Measurements from ENCODE around the gene PLCB1. TPM values are rescaled to one million over a fixed set of nuclear protein-coding genes. Genes with fewer than 3 reads are reported as not detected.

Gene PLCB1
- total RNA-seq, 1 donor from 2014 or later: 48.3 TPM

DNA sequence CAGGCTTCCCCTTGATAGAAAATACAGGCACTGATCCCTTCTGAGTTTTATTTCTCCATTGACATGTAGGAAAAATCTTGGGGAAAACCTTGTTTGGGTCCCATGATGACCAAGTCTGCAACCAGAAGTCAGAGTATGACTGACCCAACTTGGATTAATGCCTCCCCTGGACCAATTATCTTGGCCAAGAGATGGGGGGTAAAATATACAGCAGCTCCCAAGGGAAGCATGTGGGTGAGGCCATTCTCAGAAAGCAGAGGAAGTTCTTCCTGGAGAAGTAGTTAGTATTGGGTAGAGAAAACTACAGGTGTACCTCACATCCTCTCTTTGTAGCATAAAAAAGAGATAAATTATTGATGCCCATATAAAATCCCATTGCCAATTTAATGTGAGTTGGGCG lies 651.7 kb downstream of the PLCB1 start:
- DNase-seq (ENCODE audit: low spot score): no peak

DNA sequence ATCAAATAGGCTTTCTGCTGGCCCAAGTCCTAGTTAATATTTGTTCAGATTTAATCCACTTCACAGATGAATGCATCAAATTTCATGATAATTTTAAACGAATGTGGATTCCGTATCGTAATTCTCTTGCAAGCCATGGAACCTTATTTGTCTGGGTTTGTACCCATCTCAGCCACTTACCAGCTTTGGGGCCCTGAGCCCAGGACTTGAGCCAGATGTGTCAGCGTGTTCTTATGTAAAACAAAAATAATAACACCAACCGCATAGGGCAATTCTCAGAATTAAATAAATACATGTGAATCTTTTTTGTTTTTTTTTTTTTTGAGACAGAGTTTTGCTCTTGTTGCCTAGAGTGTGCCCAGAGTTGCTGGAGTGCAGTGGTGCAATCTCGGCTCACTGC lies 654.3 kb downstream of the PLCB1 start:
- no peak for DNase-seq (ENCODE audit: low spot score)

DNA sequence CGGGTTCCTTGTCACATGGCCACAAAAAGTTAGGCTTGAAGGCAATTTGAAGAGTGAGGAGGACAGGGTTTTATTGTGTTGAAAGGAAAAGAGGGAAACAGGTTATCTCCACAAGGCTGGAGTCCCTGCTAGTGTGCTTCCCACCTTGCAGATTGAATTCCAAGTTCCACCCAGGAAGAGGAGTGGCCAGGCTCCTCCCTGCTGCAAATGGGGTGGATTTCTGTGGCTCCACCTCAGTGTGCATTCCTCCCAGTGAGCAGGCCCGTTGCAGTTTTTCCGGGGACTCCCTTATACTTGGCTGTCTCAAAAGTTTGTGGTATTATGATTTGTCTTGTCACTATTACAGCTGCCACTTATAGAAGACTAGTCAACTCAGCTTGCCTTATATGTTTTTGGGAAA lies 655.0 kb downstream of the PLCB1 start:
- DNase-seq (ENCODE audit: low spot score): no peak

- no peak for DNase-seq (ENCODE audit: low spot score)
These were observed 656.2 kb downstream of the PLCB1 start for GRCh38 chr20:8788275-8788674.

- no peak for DNase-seq (ENCODE audit: low spot score)
These were observed 656.8 kb downstream of the PLCB1 start for GRCh38 chr20:8788831-8789230.

DNA sequence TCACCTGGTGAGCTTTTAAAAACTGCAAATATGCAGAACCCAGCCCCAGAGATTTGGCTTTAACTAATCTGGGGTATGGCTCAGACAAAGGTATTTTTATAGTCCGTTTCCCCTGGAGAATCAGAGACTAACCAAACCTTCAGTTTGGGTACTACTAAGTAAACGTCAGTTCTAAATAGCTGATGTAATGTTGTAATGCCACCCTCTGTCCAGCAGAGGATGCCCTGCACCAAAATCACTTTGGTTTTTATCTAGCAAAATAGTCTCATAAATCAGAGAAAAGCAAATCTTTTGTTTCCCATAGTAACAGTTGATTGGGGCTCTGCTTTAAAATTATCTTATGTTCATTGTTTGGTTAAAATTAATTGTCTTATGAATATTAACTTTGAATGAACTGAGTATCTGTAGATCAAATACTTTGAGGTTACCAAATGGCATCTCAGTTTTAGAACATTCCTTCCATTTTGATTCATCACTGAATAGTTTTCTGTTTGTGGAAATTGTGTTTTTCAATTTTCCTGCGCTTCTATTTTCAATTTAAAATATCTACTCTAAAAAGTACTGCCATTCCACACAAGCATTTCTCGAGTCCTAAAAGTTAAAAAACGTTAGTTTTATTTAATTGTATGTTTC lies 658.5 kb downstream of the PLCB1 start:
- DNase-seq (ENCODE audit: low spot score): no peak

DNA sequence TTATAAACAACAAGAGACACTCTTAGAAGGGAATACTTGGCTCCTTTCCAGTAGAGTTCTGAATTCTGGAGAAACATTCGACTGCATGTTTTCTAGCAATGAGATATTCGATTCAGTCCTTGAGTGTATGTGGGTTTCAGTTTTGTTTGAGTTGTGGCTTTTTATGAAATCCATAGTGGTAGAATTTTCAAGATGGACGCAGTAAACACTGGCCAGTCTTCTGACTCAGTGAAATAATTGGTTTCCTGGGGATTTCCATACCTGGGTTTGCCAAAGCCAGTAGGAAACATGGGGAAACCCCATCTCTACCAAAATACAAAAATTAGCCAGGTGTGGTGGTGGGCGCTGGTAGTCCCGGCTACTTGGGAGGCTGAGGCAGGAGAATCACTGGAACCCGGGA lies 663.3 kb downstream of the PLCB1 start:
- no peak for DNase-seq (ENCODE audit: low spot score)

DNA sequence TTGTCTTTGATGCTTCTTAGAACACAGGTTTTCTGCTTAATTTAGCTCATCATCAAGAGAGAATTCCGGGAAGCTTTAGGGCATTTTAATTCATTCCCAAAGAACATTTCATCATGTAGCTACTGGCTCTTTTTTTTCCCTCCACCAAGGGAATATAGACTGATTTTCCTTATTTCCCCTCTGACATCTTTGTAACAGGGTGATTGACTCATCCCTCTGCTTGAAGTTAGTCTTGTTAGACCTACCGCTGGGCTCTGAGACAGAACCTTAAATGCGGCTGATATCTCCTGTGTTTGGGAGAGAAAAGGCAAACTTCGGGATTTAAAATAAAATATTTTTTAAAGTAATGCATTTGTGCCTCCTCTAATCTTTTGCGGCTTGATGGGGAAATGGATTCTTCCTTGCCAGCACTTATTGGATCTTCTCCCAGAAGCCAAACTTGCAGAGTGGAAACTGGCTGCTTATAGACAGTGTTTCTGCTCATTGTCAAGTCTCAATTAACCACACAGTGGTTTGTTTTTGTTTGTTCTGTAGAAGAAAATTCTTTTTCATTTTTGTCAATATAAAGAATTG lies 664.1 kb downstream of the PLCB1 start:
- no peak for DNase-seq (ENCODE audit: low spot score)

DNA sequence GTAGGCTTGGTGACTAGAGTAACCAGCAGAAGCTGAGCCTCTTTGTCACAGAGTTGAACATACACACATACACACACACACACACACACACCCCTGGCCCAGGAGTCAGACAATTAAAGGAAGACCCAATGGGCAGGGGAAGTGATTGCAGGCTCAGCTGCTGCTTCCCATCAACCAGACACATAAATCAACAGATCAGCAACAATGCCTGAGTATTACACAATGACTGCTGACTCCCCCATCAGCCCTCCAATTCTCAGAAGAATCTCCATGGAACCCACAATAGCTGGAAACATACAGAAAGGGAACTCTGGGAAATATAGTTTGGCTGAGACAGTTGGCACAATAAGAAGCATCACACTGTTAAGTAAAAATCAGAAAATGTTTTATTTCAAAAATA lies 666.4 kb downstream of the PLCB1 start:
- no peak for DNase-seq (ENCODE audit: low spot score)

GRCh38 chr20:8800089-8800488 lies 668.0 kb downstream of the PLCB1 start:
- DNase-seq (ENCODE audit: low spot score): no peak

GRCh38 chr20:8801686-8802085 lies 669.6 kb downstream of the PLCB1 start:
- DNase-seq (ENCODE audit: low spot score): no peak

DNA sequence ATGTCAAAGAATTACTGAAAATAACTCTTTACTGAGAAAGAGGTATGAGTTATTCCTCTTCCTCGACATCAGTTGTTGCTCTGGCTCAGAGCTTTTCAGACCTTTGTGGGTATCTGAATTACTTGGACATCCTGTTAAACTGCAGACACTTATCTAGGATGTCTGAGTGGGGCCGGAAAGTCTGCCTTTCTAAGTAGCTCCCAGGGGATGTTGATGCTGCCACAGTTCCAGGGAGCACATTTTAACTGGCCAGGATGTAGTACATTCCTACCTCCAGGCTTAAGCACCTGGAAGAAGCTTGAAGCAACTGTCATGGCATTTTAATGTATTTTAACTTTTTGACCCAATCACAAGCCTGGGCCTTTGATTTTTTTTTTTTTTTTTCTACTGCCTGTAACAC lies 671.0 kb downstream of the PLCB1 start:
- no peak for DNase-seq (ENCODE audit: low spot score)

GRCh38 chr20:8803941-8804340 lies 671.9 kb downstream of the PLCB1 start:
- no peak for DNase-seq (ENCODE audit: low spot score)

DNA sequence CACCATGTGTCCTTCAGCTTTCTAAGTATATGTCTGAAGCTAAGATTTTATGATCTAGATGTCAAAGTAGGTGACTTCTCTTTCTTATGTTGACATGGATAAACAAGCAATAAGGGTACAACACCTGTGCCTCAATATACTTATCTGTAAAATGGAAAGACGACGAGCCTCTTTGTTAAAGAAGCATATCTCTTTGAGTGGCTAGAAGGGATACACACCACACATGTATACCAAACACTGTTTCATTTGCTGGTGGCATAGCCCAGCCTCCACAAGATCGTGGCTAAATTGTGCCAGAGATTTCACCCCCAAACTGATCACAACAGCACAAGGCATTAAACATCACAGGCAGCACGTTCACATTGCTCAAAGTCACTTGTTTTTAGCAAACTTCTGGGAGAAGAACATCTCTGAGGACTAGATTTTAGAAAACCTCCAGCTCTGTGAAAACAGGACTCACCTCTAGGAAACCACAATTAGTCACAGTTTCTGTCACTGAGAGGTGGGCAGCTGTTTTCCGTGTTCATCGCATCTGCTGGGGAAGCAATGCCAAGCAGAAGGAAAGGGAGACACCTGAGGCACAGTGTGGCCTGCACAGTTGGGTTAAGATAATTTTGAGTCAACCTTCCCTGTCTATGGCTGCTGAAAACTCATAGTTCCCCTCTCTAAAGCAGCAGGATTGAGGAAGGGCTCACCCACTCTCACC lies 673.8 kb downstream of the PLCB1 start:
- no peak for DNase-seq (ENCODE audit: low spot score)

- DNase-seq (ENCODE audit: low spot score): no peak
These were observed 675.6 kb downstream of the PLCB1 start for GRCh38 chr20:8807480-8808201.

GRCh38 chr20:8808202-8808535 lies 676.1 kb downstream of the PLCB1 start:
- no peak for DNase-seq (ENCODE audit: low spot score)

DNA sequence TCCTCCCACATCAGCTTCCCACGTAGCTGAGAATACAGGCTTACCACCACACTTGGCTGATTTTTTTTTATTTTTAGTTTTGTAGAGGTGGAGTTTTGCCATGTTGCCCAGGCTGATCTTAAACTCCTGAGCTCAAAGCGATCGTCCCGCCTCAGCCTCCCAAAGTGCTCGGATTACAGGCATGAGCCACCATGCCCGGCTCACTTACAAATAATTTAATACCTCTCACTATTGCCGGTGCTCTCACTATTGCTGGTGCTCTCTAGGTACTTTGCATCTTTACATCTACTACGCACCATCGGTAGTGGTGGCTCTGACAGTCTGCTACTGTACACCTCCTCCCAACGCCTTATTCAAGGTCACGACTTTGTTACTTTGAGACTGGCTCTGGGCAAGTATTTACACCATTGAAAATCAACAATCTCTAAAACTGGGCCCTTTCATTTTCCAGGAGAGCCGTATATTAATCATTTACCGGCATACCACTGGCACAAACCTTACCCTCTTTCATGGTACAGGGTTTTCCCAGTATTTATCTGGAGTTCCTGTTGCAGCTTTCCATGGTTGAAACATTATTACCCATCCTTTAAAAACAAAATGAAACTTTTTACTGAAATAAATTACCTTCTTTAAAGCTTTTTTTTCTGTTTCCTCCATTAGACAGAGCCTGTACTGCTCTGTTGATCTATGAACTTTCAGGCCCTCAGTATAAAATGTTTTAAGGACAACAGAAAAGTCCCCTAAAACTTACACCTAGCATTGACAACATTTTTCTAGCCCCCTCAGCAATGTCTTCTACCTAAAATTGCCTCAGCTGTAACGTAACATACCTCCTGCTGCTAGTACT lies 677.3 kb downstream of the PLCB1 start:
- DNase-seq (ENCODE audit: low spot score): no peak

- no peak for DNase-seq (ENCODE audit: low spot score)
These were observed 679.9 kb downstream of the PLCB1 start for GRCh38 chr20:8811801-8812594.

DNA sequence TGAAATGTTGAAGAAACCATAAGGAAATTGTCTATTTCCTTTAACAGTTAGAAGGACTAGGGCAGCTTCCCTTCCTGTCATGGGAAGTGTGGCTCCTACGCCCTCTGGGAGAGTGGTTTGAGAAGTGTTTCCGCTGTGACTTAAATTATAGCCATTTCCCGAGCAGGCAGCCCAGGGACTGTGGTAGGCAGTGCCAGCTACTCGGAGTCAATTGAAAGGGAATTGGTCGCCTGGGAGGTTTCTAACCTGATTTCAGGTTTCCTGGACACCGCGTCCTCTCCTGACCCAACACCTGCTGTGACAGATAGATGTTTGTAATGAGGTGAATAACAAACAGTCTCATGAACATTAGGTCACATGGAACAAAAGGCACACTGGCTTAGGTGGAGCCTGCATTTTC lies 680.8 kb downstream of the PLCB1 start:
- DNase-seq (ENCODE audit: low spot score): peak; percentile 48

- no peak for DNase-seq (ENCODE audit: low spot score)
These were observed 683.1 kb downstream of the PLCB1 start for GRCh38 chr20:8815208-8815607.

GRCh38 chr20:8829256-8829655 lies 697.2 kb downstream of the PLCB1 start:
- no peak for DNase-seq (ENCODE audit: low spot score)
